ENCODE results near the gene CRYGS.

The CRYGS gene

DNA sequence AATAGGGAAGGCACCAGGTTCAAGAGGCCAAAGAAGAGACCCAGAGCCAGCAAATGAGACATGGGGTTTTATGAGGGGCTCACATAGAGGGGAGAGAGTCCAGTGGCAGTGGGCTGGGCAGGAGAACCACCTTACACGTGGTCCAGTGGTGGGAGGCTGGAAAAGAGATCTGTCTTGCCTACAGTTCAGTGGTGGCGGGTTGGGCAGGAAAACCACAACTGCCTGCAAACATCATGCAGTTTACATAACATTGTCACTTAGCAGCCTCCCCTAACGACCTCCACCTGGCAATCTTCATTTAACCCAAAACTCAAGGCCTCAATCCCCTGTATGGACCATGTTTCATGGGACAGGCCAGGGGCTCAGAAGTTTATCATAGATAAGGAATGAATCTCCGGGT, 29.1 kb downstream of the CRYGS start:
- Histone ChIP-seq H3K4me3 (ENCODE audit: low read depth, low read length) (no peak overlapping the region), H3K27ac (no peak overlapping the region), H3K9me3 (ENCODE audit: severe bottlenecking) (no peaks in the 10 kb centered on the region), H3K36me3 (no peaks in the 10 kb centered on the region), H3K27me3 (ENCODE audit: insufficient read depth, low read depth, severe bottlenecking) (no peaks in the 10 kb centered on the region)
- DNase-seq: no peak
- TF ChIP-seq, protein P1, sequence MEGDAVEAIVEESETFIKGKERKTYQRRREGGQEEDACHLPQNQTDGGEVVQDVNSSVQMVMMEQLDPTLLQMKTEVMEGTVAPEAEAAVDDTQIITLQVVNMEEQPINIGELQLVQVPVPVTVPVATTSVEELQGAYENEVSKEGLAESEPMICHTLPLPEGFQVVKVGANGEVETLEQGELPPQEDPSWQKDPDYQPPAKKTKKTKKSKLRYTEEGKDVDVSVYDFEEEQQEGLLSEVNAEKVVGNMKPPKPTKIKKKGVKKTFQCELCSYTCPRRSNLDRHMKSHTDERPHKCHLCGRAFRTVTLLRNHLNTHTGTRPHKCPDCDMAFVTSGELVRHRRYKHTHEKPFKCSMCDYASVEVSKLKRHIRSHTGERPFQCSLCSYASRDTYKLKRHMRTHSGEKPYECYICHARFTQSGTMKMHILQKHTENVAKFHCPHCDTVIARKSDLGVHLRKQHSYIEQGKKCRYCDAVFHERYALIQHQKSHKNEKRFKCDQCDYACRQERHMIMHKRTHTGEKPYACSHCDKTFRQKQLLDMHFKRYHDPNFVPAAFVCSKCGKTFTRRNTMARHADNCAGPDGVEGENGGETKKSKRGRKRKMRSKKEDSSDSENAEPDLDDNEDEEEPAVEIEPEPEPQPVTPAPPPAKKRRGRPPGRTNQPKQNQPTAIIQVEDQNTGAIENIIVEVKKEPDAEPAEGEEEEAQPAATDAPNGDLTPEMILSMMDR (IDR thresholded peaks at IDR 0.05; ENCODE audit: low read depth, low read length): no peak

DNA sequence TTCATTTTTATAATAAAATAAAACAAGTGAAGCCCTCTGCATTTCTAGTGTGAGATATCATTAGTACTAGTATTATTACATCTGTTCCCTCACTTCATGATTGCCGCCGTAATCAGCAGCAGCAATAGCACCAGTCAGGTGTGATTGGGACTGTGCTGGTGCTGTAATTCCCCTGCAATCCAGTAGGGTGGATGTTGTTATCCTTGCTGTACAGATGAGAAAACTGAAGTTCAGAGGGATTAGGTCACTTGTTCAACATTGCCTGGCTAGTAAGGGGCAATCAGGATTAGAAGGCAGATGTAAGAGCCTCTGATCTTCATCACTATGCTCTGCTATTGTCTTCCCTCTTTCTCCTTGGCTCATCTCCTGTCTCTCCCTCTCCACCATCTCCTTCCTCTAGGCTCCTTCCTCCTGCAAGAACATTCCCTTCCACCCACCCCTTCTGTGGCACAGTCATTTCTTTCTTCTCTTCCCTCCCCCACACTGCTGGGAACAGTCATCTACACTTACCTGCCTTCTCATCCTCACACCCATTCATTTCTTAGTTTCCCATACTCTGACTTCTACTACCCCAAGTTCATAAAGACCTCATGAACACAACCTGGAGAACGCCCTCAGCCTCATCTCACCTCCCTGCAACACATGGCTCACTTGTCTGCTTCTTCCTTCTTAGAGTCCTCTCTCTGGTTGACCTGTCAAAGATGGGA, 29.7 kb downstream of the CRYGS start:
- Histone ChIP-seq H3K36me3 (no peaks in the 10 kb centered on the region), H3K27me3 (ENCODE audit: insufficient read depth, low read depth, severe bottlenecking) (no peaks in the 10 kb centered on the region), H3K27ac (no peak overlapping the region), H3K4me3 (ENCODE audit: low read depth, low read length) (no peak overlapping the region), H3K9me3 (ENCODE audit: severe bottlenecking) (no peaks in the 10 kb centered on the region)
- TF ChIP-seq, protein P1 (IDR thresholded peaks at IDR 0.05; ENCODE audit: low read depth, low read length): peak; percentile 61
- peak; percentile 29 for DNase-seq

DNA sequence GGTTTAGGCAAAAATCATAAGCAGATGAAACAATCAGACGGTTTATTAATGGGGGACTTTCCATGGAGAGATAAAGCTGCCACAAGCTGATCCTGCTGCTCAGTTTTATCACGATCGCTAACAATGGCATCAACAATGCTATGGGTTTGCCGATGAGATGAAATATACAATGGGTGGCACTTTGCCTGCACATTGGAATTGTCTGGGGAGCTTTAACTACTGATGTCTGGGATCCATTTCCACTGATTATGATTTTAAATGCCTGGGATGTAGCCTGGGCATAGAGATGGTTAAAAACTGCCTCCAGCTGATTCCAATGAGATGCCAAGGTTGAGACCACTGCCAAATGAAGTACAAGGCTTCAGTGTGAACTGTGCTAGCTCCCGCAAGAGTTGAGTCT, 30.8 kb downstream of the CRYGS start:
- no peak for DNase-seq
- H3K27ac ChIP-seq: no peak overlapping the region
- TF ChIP-seq, protein P1 (IDR thresholded peaks at IDR 0.05; ENCODE audit: low read depth, low read length): no peak
- no peak overlapping the region for H3K4me3 ChIP-seq (ENCODE audit: low read depth, low read length)
- no peaks in the 10 kb centered on the region for H3K9me3 ChIP-seq (ENCODE audit: severe bottlenecking)
- H3K27me3 ChIP-seq (ENCODE audit: insufficient read depth, low read depth, severe bottlenecking): no peaks in the 10 kb centered on the region
- no peaks in the 10 kb centered on the region for H3K36me3 ChIP-seq

DNA sequence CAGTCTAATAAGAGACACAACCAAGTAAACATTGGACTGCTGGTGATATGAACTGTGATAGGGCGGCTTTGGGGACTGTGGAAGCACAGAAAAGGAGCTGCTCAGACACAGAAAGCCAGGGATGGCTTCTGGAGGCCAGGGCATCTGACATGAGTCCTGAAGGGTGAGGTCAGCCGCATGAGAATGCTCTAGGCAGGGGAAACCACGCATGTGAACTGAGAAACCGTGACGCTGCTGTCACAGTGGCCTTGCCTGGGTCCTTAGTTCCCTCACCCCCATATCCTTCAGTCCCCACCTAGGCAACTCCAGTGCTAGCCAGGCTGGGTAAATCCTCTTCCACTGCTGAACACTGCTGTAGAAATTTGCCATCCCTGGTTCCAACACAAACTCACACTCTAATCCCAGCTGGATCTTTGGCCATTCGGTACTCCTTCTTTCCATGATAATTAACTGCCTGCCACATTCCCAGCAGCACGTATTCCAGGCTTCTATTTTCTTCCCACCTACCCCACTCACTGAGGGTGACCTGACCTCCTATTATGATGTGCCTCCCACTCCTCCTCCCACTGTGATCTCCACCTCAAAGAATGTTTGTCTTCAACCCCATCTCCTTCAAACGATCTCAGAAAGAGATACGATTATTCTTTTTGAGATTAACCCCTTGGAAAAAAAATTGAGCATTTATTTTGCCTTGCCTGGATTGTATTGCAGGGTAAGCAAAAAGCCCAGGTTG, 31.4 kb downstream of the CRYGS start:
- DNase-seq: no peak
- TF ChIP-seq, protein P1 (IDR thresholded peaks at IDR 0.05; ENCODE audit: low read depth, low read length): no peak
- Histone ChIP-seq H3K27me3 (ENCODE audit: insufficient read depth, low read depth, severe bottlenecking) (no peaks in the 10 kb centered on the region), H3K9me3 (ENCODE audit: severe bottlenecking) (no peaks in the 10 kb centered on the region), H3K27ac (no peak overlapping the region), H3K4me3 (ENCODE audit: low read depth, low read length) (no peak overlapping the region), H3K36me3 (no peaks in the 10 kb centered on the region)

DNA sequence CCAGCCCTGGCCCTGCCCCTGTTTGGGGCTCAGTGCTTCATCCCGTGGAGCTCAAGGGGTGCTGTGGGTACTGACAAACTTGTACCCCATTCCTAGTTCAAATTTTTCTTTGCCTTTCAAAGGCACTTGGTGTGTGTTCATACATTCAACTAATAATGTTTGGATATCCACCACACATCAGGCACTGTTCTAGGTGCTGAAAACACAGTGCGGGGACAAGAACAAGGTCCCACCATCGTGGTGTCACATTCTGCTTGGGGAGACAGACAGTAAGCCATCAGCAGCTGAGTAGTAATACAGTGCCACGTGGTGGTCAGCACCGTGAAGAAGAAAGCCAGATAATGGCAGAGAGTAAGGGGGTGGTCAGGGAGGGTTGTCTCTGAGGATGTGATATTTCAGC, 32.5 kb downstream of the CRYGS start:
- Histone ChIP-seq H3K4me3 (ENCODE audit: low read depth, low read length) (no peak overlapping the region), H3K36me3 (no peaks in the 10 kb centered on the region), H3K9me3 (ENCODE audit: severe bottlenecking) (no peaks in the 10 kb centered on the region), H3K27me3 (ENCODE audit: insufficient read depth, low read depth, severe bottlenecking) (no peaks in the 10 kb centered on the region), H3K27ac (no peak overlapping the region)
- TF ChIP-seq, protein P1 (IDR thresholded peaks at IDR 0.05; ENCODE audit: low read depth, low read length): no peak
- no peak for DNase-seq
